Stimulated activated CD4-positive, alpha-beta T cell treated with anti-CD3 and anti-CD28 coated beads, Interleukin-1b, Interleukin-23, amount 100 ng/mL, for 1 hour (primary cell): ENCODE results near the gene CAPN10.

Experiments used
- DNase-seq, 2 donors: peaks; one replicate each; pipeline ENCODE4 v3.0.0-alpha.2; 2020; ENCODE audit warnings: low read depth in 2 of 2

Gene CAPN10

GRCh38 chr2:240589375-240589774 lies 2.8 kb downstream of the CAPN10 start:
- DNase-seq: no peak

GRCh38 chr2:240589850-240590525 lies 3.5 kb downstream of the CAPN10 start:
- no peak for DNase-seq

GRCh38 chr2:240590681-240591111 lies 4.2 kb downstream of the CAPN10 start:
- no peak for DNase-seq

GRCh38 chr2:240591226-240591625 lies 4.7 kb downstream of the CAPN10 start:
- no peak for DNase-seq

- DNase-seq: no peak
Measured at GRCh38 chr2:240591784-240592183, 5.2 kb downstream of the CAPN10 start.

- no peak for DNase-seq
Measured at GRCh38 chr2:240593026-240593702, 6.6 kb downstream of the CAPN10 start.

- DNase-seq: no peak
Measured at GRCh38 chr2:240593703-240594451, 7.3 kb downstream of the CAPN10 start.

- no peak for DNase-seq
Measured at GRCh38 chr2:240594511-240595380, 8.2 kb downstream of the CAPN10 start.

- no peak for DNase-seq
Measured at GRCh38 chr2:240595381-240596079, 9.0 kb downstream of the CAPN10 start.

GRCh38 chr2:240596080-240596460 lies 9.5 kb downstream of the CAPN10 start:
- DNase-seq: no peak

- no peak for DNase-seq
Measured at GRCh38 chr2:240596491-240596931, 10.0 kb downstream of the CAPN10 start.

- no peak for DNase-seq
Measured at GRCh38 chr2:240597054-240597418, 10.5 kb downstream of the CAPN10 start.

- DNase-seq: no peak
Measured at GRCh38 chr2:240597419-240598181, 11.1 kb downstream of the CAPN10 start.

- DNase-seq: no peak
Measured at GRCh38 chr2:240598311-240598911, 11.9 kb downstream of the CAPN10 start.

GRCh38 chr2:240599141-240599583 lies 12.6 kb downstream of the CAPN10 start:
- no peak for DNase-seq

- no peak for DNase-seq
Measured at GRCh38 chr2:240600451-240600961, 14.0 kb downstream of the CAPN10 start.

- no peak for DNase-seq
Measured at GRCh38 chr2:240601061-240601830, 14.7 kb downstream of the CAPN10 start.

- no peak for DNase-seq
Measured at GRCh38 chr2:240601831-240602160, 15.3 kb downstream of the CAPN10 start.
